AG09309 (cell line): ENCODE results near the gene VSTM1.

Experiments used
- DNase-seq: peaks from one replicate; pipeline ENCODE4 v3.0.0-alpha.2; 2010; ENCODE audit warnings: low read depth
- H3K4me3 ChIP-seq: 2 replicates; pipeline ENCODE4 v1.5.1; 2011; ENCODE audit warnings: mild to moderate bottlenecking, low read depth, low read length, moderate library complexity; ENCODE audit not compliant: control insufficient read depth
- CTCF ChIP-seq: IDR thresholded peaks from 2 replicates; pipeline ENCODE4 v1.5.1; 2011; ENCODE audit warnings: mild to moderate bottlenecking, low read depth, low read length, inconsistent platforms; ENCODE audit not compliant: insufficient read depth, control insufficient read depth; ENCODE audit errors: missing control alignments

The VSTM1 gene

DNA sequence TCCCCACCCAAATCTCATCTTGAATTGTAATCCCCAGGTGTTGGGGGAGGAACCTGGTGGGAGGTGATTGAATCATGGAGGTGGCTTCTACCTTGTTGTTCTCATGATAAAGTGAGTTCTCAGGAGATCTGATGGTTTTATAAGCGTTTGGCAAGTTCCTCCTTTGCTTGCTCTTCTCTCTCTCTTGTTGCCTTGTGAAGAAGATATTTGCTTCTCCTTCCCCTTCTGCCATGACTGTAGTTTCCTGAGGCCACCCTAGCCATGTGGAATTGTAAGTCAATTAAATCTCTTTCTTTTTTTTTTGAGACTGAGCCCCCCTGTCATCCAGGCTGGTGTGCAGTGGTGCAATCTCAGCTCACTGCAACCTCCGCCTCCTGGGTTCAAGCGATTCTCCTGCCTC lies 34.4 kb downstream of the VSTM1 start:
- no peak for DNase-seq
- TF ChIP-seq CTCF = no peak
- no peak overlapping the region for H3K4me3 ChIP-seq

DNA sequence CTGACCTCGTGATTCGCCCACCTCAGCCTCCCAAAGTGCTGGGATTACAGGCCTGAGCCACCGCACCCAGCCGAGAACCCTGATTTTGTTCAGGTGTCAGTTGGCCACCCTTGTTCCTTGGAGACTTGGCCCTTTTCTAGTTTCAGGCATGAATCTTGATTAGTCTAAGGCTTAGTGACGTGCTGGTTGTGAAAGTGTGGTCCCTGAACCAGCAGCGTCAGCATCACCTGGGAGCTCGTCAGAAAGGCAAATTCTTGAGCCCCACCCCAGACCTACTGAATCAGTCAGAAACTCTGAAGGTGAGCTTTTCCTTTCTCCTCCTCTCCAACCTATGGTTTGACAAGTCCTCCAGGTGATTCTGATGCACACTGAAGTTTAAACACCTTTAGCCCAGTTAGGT lies 37.0 kb downstream of the VSTM1 start:
- TF ChIP-seq CTCF = no peak
- no peak overlapping the region for H3K4me3 ChIP-seq
- no peak for DNase-seq

- no peak for TF ChIP-seq CTCF
- no peak overlapping the region for H3K4me3 ChIP-seq
- DNase-seq = no peak
These were observed 39.0 kb downstream of the VSTM1 start for GRCh38 chr19:54024660-54025059.

DNA sequence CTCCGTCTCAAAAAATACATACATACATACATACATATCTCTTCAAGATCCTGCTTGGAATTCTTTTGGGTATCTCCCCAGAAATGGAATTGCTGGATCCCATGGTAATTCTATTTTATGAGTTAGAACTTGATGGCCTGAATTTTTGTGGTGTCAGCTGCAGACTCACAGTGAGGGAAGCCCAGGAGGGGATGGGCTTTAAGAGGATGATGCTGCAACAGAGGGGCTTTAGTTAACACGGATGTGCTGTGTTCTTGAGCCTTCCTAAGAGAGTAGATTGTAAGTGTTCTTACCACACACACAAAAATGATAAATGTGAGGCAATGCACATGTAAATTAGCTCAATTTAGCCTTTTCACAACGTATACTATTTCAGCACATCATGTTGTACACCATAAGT lies 40.5 kb downstream of the VSTM1 start:
- no peak for DNase-seq
- no peak for TF ChIP-seq CTCF
- no peak overlapping the region for H3K4me3 ChIP-seq

DNA sequence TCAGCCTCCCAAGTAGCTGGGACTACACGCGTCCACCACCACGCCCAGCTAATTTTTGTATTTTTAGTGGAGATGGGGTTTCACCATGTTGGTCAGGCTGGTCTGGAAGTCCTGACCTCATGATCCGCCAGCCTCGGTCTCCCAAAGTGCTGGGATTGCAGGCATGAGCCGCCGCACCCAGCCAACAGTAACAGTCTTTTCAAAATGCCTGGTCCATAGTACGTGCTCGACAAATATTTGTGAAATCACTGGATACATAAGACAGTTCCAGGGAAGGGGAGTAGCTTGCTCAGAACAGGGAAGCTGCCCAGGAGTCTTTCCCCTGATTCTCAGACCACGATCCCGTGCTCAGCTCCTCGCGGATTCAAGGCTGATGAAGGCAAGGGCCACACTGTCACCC lies 41.8 kb downstream of the VSTM1 start:
- TF ChIP-seq CTCF = no peak
- DNase-seq = no peak
- H3K4me3 ChIP-seq = no peak overlapping the region

DNA sequence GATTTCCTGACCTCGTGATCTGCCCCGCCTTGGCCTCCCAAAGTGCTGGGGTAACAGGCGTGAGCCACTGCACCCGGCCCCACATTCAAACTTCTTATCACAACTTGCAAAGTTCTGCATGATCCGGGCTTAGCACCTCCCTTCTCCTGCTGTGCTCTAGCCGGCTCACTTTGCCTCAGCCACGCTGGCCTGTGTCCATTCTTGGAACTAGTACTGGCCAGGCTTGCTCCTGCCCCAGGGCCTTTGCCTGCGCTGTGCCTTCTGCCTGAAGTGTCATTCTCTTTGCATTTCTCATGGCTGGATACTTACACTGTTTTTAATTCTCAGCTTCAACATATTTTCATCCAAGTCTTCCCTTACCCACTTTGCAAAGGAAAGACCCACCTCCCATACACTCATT lies 42.3 kb downstream of the VSTM1 start:
- no peak for TF ChIP-seq CTCF
- H3K4me3 ChIP-seq = no peak overlapping the region
- DNase-seq = no peak

- TF ChIP-seq CTCF = no peak
- DNase-seq = no peak
- no peak overlapping the region for H3K4me3 ChIP-seq
These were observed 46.4 kb downstream of the VSTM1 start for GRCh38 chr19:54017261-54017660.
